Hepatocyte (in vitro differentiated cells): ENCODE measurements around the gene CLTB.

Experiments
- EZH2 ChIP-seq: fragments of 200-600 bp; sonication (generic); IDR thresholded peaks from 2 replicates; pipeline ENCODE4 v1.6.1; 2016; ENCODE audit warnings: antibody characterized with exemption, mild to moderate bottlenecking, borderline replicate concordance
- EZH2phosphoT487 ChIP-seq: fragments of 200-600 bp; sonication (generic); IDR thresholded peaks from one replicate; pipeline ENCODE4 v1.6.1; 2018; ENCODE audit warnings: antibody characterized with exemption, mild to moderate bottlenecking, low read depth, moderate library complexity; ENCODE audit not compliant: unreplicated experiment, severe bottlenecking

DNA sequence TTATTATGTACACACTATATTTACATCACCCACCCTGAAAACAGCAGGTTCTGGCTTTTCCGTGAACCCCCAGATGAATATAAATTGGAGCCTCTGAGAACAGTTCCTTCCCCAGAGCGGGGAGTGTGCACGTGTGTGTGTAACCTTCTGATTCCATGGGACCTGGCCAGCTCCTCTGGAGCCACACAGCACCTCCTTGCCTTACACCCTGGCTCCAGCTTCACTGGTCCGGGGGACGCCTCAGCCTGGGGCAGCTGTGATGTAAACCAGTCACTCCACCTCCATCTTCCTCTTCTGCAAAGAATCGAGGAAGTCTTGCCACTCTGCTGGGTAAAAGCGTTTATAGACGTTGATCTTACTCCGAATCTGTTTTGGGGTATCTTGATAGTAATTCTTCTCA is 32.4 kb downstream of the CLTB start:
- TF ChIP-seq EZH2phosphoT487 = no peak
- no peak for TF ChIP-seq EZH2
